ENCODE results near the gene CRBN. TPM values are rescaled to one million over a fixed set of nuclear protein-coding genes. Genes with fewer than 3 reads are reported as not detected.

The CRBN gene
- total RNA-seq, 4 donors from 2014 or later, result 46.2 to 87.2 (median 56.5) TPM

- no peak for TF ChIP-seq POLR2A (IDR thresholded peaks at IDR 0.05)
- TF ChIP-seq, protein P1, sequence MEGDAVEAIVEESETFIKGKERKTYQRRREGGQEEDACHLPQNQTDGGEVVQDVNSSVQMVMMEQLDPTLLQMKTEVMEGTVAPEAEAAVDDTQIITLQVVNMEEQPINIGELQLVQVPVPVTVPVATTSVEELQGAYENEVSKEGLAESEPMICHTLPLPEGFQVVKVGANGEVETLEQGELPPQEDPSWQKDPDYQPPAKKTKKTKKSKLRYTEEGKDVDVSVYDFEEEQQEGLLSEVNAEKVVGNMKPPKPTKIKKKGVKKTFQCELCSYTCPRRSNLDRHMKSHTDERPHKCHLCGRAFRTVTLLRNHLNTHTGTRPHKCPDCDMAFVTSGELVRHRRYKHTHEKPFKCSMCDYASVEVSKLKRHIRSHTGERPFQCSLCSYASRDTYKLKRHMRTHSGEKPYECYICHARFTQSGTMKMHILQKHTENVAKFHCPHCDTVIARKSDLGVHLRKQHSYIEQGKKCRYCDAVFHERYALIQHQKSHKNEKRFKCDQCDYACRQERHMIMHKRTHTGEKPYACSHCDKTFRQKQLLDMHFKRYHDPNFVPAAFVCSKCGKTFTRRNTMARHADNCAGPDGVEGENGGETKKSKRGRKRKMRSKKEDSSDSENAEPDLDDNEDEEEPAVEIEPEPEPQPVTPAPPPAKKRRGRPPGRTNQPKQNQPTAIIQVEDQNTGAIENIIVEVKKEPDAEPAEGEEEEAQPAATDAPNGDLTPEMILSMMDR (IDR thresholded peaks at IDR 0.05), result no peak
- H3K4me3 ChIP-seq (ENCODE audit: low read depth, poor library complexity, severe bottlenecking), result no peak overlapping the region
- no peak for DNase-seq (ENCODE audit: low spot score in 2 of 2)
- 12 to 30% methylated on average over 1 of the region's 1 CpG for WGBS, 2 donors
- intact Hi-C loops (cut with DNase I; ENCODE audit: low total_unique reads), result no loop called here
These were observed 9.7 kb upstream of the CRBN start for GRCh38 chr3:3189102-3189727.

DNA sequence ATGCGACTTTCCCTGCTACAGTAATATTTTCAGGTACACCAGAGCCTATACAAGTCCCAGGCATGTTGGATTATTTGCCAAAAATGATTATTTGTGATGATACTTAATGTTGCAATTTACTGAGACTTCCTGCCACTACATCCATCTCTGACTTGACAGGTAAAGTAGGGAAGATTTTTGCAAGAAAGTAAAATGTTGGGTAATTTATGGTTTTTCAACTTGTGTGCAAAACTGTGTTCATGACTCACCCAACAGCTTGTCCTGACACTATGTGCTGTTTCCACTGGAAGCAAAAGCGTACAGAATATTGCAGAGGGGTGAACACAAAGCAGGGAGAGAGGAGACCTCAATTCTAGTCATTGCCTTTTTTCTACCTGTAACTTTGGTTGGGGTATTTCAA lies 5.4 kb upstream of the CRBN start:
- H3K4me3 ChIP-seq (ENCODE audit: low read depth, poor library complexity, severe bottlenecking), result no peak overlapping the region
- intact Hi-C loops (cut with DNase I; ENCODE audit: low total_unique reads), result no loop called here
- TF ChIP-seq POLR2A (IDR thresholded peaks at IDR 0.05), result no peak
- TF ChIP-seq, protein P1 (IDR thresholded peaks at IDR 0.05), result no peak
- 35 to 43% methylated on average over 2 of the region's 2 CpGs for WGBS, 2 donors
- DNase-seq (ENCODE audit: low spot score in 2 of 2), result no peak

DNA sequence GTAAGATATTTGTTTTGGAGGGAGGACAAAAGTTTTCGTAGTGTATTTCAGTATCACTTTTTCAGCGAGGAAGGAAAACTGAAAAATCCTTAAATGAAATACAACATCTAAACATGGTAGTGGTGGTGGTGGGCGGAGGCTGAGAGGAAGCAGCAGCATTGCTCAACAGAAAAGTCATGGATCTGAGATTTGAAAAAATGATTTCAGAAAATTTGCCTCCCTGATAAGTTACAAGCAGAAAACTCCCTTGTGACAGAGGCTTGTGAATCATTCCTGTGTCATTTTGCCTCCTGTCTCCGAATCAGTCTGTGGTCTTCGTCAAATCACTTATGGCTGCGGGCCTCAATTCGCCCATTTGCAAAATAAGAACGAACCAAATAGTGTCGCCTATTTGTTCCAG lies 965 bp upstream of the CRBN start:
- intact Hi-C loops (cut with DNase I; ENCODE audit: low total_unique reads), result no loop called here
- no peak for DNase-seq (ENCODE audit: low spot score in 2 of 2)
- TF ChIP-seq, protein P1 (IDR thresholded peaks at IDR 0.05), result no peak
- no peak for TF ChIP-seq POLR2A (IDR thresholded peaks at IDR 0.05)
- H3K4me3 ChIP-seq (ENCODE audit: low read depth, poor library complexity, severe bottlenecking), result no peak overlapping the region
- WGBS, 2 donors, result 79 to 80% methylated on average over 9 of the region's 9 CpGs

DNA sequence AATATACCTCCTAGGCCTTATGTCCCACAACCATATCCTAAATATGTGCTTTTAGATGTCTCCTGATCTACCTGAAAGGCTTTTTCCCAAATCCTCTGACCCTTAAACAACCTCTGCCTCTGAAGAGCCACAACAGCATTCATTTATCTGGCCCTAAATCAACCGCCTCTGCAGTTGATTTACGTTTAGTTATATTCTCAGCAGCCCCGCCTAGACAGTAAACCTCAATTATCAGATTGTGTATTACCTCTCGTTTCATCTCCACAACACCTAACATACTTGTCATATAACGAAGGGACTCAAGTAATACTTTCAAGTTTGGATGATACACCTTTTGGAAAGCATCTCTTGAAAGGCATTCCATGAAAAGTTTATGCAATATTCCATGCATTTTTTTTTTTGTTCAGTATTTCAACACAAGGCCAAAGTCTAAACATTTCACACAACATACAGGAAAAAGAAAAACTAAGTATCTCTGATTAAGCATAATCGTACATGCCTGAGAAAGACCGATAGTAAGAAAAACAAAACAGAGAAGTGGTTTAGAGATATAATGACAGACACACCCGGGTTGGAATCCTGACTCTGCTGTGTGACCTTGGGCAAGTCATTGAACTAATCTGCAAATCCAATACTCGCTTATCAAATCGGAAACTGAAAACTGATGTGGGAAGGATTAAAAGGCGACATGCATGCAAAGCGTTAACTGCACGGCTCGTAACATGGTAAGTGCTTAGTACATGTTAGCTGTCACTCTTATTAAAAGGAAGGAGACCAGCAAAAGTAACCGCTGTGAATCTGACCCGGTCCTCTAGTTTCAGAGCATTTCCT lies 778 bp downstream of the CRBN start:
- H3K4me3 ChIP-seq (ENCODE audit: low read depth, poor library complexity, severe bottlenecking), result peak overlapping the region; percentile 96
- intact Hi-C loops (cut with DNase I; ENCODE audit: low total_unique reads), result no loop called here
- TF ChIP-seq, protein P1 (IDR thresholded peaks at IDR 0.05), result no peak
- TF ChIP-seq POLR2A (IDR thresholded peaks at IDR 0.05), result no peak
- DNase-seq (ENCODE audit: low spot score in 2 of 2), result no peak
- 12 to 16% methylated on average over 16 of the region's 16 CpGs for WGBS, 2 donors

DNA sequence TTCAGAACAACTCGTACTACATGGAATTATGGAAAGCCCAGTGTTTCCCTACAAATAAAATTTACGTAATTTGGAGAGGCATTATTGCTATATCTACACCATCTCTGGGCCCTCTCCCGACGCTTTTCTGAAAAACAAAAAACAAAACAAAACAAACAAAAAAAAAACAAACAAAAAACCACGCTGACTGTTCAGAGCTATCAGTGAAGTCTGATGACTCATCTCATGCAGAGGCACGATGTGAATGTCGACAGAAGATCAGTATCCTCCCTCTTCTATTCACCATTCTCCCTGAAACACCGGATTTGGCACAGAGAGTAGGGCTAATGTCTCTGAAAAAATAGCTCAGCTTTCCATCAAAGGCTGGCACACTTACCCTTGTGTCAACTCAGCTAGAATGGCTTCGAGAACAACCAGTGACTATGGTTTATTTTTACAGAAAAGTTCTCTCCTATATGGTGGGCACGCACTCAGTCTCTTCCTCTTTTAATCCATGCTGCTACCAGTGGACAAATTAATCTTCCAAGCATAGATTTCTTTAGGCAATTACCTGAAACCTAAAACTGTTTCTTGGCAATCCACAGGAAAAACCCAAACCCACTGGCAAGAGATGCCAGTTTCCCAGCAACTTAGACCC lies 1.5 kb downstream of the CRBN start:
- no peak for TF ChIP-seq POLR2A (IDR thresholded peaks at IDR 0.05)
- TF ChIP-seq, protein P1 (IDR thresholded peaks at IDR 0.05), result no peak
- H3K4me3 ChIP-seq (ENCODE audit: low read depth, poor library complexity, severe bottlenecking), result no peak overlapping the region
- no peak for DNase-seq (ENCODE audit: low spot score in 2 of 2)
- 38 to 42% methylated on average over 10 of the region's 10 CpGs for WGBS, 2 donors
- intact Hi-C loops (cut with DNase I; ENCODE audit: low total_unique reads), result no loop called here
